GM12878 (cell line): ENCODE data around the gene SUPT7L. TPM values are rescaled to one million over a fixed set of nuclear protein-coding genes. Genes with fewer than 3 reads are reported as not detected.

Experiments used
- ATAC-seq: fragments of 200-7000 bp; cut with Tn5 transposase; 3 replicates; pipeline ENCODE4 v1.9.1; 2020; ENCODE audit warnings: mild to moderate bottlenecking, moderate library complexity
- BruUV-seq: library from RNA; stranded (reverse); fragments of 400-500 nt; replicated peaks from 2 replicates; lab custom pipeline; 2021; lab: Mats Ljungman, UMichigan
- CTCF ChIA-PET: fragments of 300-600 bp; sonication (Branson Sonifier 250); formaldehyde crosslinking; extraction: SDS; loops from one replicate; lab custom pipeline; 2021; ENCODE audit warnings: inconsistent platforms; lab: Yijun Ruan, JAX
- POLR2A ChIA-PET: fragments of 350-600 bp; formaldehyde crosslinking; extraction: SDS; loops from one replicate; lab custom pipeline; 2021; ENCODE audit warnings: inconsistent platforms; lab: Charles Lee
- RAD21 ChIA-PET: fragments of 300-600 bp; sonication (Branson Sonifier 250); formaldehyde crosslinking; loops from one replicate; lab custom pipeline; 2023; ENCODE audit warnings: antibody characterized with exemption; ENCODE audit not compliant: unreplicated experiment; lab: Charles Lee
- SMC1A ChIA-PET: fragments of 300-600 bp; sonication (Branson Sonifier 250); formaldehyde crosslinking; loops from one replicate; lab custom pipeline; 2023; ENCODE audit not compliant: unreplicated experiment, uncharacterized antibody; lab: Charles Lee
- DNase-seq: peaks from one replicate; pipeline ENCODE4 v3.0.0-alpha.2; 2011; ENCODE audit warnings: low read depth, low spot score
- FAIRE-seq: peaks from 3 replicates; lab custom pipeline; 2011; peaks lifted over from hg19 to GRCh38; lab: Jason Lieb, UNC
- H2AFZ ChIP-seq: 2 replicates; pipeline ENCODE4 v1.6.0; 2011; ENCODE audit warnings: low read depth, low read length, control low read depth; ENCODE audit not compliant: control insufficient read depth
- H3K27ac ChIP-seq: 2 replicates; pipeline ENCODE4 v1.5.1; 2011; ENCODE audit warnings: control low read depth; ENCODE audit not compliant: control insufficient read depth, insufficient read depth
- H3K27me3 ChIP-seq, 2 experiments: replicated peaks in 1 of 2; 2 replicates each; pipeline versions ENCODE4 v1.6.0 to v1.6.1; 2011; ENCODE audit warnings: low read length in 1 of 2; ENCODE audit not compliant: control insufficient read depth in 2 of 2, insufficient read depth in 2 of 2
- H3K36me3 ChIP-seq, 2 experiments: 2 replicates each; pipeline ENCODE4 v1.5.1; 2011; ENCODE audit warnings: low read length in 1 of 2; ENCODE audit not compliant: control insufficient read depth in 2 of 2, insufficient read depth in 2 of 2
- H3K4me1 ChIP-seq: 2 replicates; pipeline ENCODE4 v1.6.1; 2011; ENCODE audit warnings: mild to moderate bottlenecking, low read length, moderate library complexity, mixed read lengths; ENCODE audit not compliant: control insufficient read depth, insufficient read depth
- H3K4me2 ChIP-seq: 2 replicates; pipeline ENCODE4 v1.6.0; 2011; ENCODE audit warnings: control low read depth; ENCODE audit not compliant: control insufficient read depth, insufficient read depth
- H3K4me3 ChIP-seq: fragments of 200-600 bp; sonication (generic); 2 replicates; pipeline ENCODE4 v1.5.1; 2016
- H3K79me2 ChIP-seq: 2 replicates; pipeline ENCODE4 v1.6.0; 2011; ENCODE audit warnings: low read length; ENCODE audit not compliant: control insufficient read depth, insufficient read depth
- H3K9ac ChIP-seq: 2 replicates; pipeline ENCODE4 v1.8.0; 2011; ENCODE audit warnings: low read length, control low read depth, mixed read lengths; ENCODE audit not compliant: control insufficient read depth, insufficient read depth
- H3K9me3 ChIP-seq: replicated peaks from 3 replicates; pipeline ENCODE4 v1.5.1; 2011; ENCODE audit warnings: mild to moderate bottlenecking, low read length; ENCODE audit not compliant: control insufficient read depth, insufficient read depth
- H4K20me1 ChIP-seq: 2 replicates; pipeline ENCODE4 v1.6.0; 2011; ENCODE audit not compliant: control insufficient read depth, insufficient read depth
- ASH2L ChIP-seq: fragments of 300-600, 200-600 bp; sonication (generic); IDR thresholded peaks from 2 replicates; pipeline ENCODE4 v1.6.1; 2017; ENCODE audit warnings: low read depth, mild to moderate bottlenecking, borderline replicate concordance
- BACH1 ChIP-seq: fragments of 450-650 bp; IDR thresholded peaks from 2 replicates; pipeline ENCODE4 v1.6.1; 2017; ENCODE audit warnings: mild to moderate bottlenecking, borderline replicate concordance
- HCFC1 ChIP-seq: fragments of 150-350 bp; IDR thresholded peaks from 2 replicates; pipeline ENCODE4 v1.6.1; 2014; ENCODE audit warnings: low read length
- LARP7 ChIP-seq: fragments of 450-650 bp; IDR thresholded peaks from 2 replicates; pipeline ENCODE4 v1.6.1; 2017; ENCODE audit warnings: mild to moderate bottlenecking
- MEF2A ChIP-seq: IDR thresholded peaks from 2 replicates; pipeline ENCODE4 v1.6.1; 2011; ENCODE audit warnings: low read depth, mild to moderate bottlenecking, low read length, moderate library complexity; ENCODE audit not compliant: insufficient read depth
- NR2C2 ChIP-seq: IDR thresholded peaks from 2 replicates; pipeline ENCODE4 v1.6.1; 2011; ENCODE audit warnings: borderline replicate concordance, low read depth; ENCODE audit not compliant: control insufficient read depth, insufficient read length
- NR2F1 ChIP-seq: fragments of 450-650 bp; conservative IDR thresholded peaks from 2 replicates; pipeline ENCODE4 v1.6.1; 2017; ENCODE audit warnings: mild to moderate bottlenecking
- SP1 ChIP-seq: IDR thresholded peaks from one replicate; pipeline ENCODE4 v1.6.1; 2011; ENCODE audit warnings: low read depth, low read length
- TCF7 ChIP-seq: IDR thresholded peaks from 2 replicates; pipeline ENCODE4 v1.6.1; 2014; ENCODE audit warnings: antibody characterized with exemption, borderline replicate concordance
- WGBS: methylation state at CpG from one replicate; pipeline ENCODE4 v1.1.6; 2016; ENCODE audit warnings: low lambda C conversion rate; ENCODE audit not compliant: insufficient replicate concordance, insufficient coverage; ENCODE audit errors: missing lambda C conversion rate; 5-methylcytosine and 5-hydroxymethylcytosine counted together
- in situ Hi-C: fragments of 300-500 bp; cut with MboI; formaldehyde crosslinking; loops from 9 replicates; pipeline ENCODE4 v1.14.3; 2018; ENCODE audit warnings: mixed read lengths
- intact Hi-C: fragments of 100-400 bp; cut with micrococcal nuclease; formaldehyde crosslinking; loops from one replicate; pipeline ENCODE4 v1.14.2; 2022; ENCODE audit not compliant: unreplicated experiment
- polyA plus RNA-seq, 11 experiments: library from polyadenylated mRNA; depleted of rRNA in 4 of 11; unstranded in 6 of 11; stranded (reverse) in 5 of 11; fragments of >200 nt; fragmentation: Nextera tagmentation in 4 of 11; fragmentation: Illumina TruSeq in 1 of 11; extraction: Ambion mirVana in 4 of 11; extraction: Trizol in 1 of 11; gene quantifications; 1 replicate in 1 of 11; 2 replicates in 10 of 11; pipeline versions ENCODE4 v1.2.1 to v1.2.3, GENCODE V29; 2011 to 2016; ENCODE audit warnings: inconsistent platforms in 2 of 11, missing spikeins in 2 of 11, low read depth in 1 of 11
- total RNA-seq, 4 experiments: library from RNA; depleted of rRNA in 3 of 4; stranded (reverse); fragments of >200 nt in 3 of 4; fragmentation: Illumina TruSeq in 1 of 4; extraction: Trizol in 1 of 4; gene quantifications; 2 replicates each; pipeline versions ENCODE4 v1.2.1 to v1.2.3, GENCODE V29; 2013 to 2021
- TF ChIP-seq, protein P1 (sequence below): fragments of 450-650 bp; IDR thresholded peaks from 2 replicates; pipeline ENCODE4 v1.6.1; 2017; ENCODE audit warnings: mild to moderate bottlenecking, low read depth, inconsistent platforms; ENCODE audit not compliant: poor library complexity, severe bottlenecking
- TF ChIP-seq, protein P2 (sequence below): IDR thresholded peaks from 2 replicates; pipeline ENCODE4 v1.6.1; 2012; ENCODE audit warnings: low read depth, low read length, improper control_type of control experiment
- TF ChIP-seq, protein P3 (sequence below): IDR thresholded peaks from 2 replicates; pipeline ENCODE4 v1.6.1; 2011; ENCODE audit warnings: borderline replicate concordance, low read depth, mild to moderate bottlenecking, moderate library complexity, mixed read lengths, low read length; ENCODE audit not compliant: insufficient read depth; ENCODE audit errors: extremely low read length

The SUPT7L gene
- total and polyA plus RNA-seq, 10 of the 15 experiments (the other 5 are each of a cell fraction or from before 2014, with no cell fraction given): 10.2 to 43.7 (median 21.3) TPM

DNA sequence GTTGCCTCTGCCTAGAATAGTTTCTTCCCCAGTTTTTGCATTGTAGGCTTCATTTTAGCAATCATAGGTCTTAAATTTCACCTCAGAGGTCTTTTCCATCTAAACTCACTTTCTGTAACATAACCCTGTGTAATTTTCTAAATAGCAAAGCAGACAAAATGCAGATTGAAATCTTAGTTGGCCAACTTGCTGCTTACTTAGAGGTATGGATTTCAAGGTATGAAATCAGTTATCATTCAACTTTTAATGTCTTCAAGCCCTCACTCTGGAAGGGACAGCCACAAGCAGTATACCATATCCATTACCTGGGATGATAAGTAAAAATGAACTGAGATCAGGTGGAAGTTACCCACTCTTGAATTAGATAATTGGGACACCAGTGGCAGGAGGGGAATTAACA is 38.5 kb downstream of the SUPT7L start:
- in situ Hi-C loops: no loop called here
- H2AFZ ChIP-seq: no peak overlapping the region
- peaks cover 3 to 20% of the 10 kb centered on the region in 2 experiments; a peak in 3 of 4 replicates for H3K36me3 ChIP-seq
- H4K20me1 ChIP-seq: no peaks in the 10 kb centered on the region
- H3K4me1 ChIP-seq: peaks cover 6% of the 10 kb centered on the region
- CTCF ChIA-PET: no interaction called here
- TF ChIP-seq BACH1 (no peak), LARP7 (no peak), ASH2L (no peak), MEF2A (no peak)
- TF ChIP-seq, protein P1, sequence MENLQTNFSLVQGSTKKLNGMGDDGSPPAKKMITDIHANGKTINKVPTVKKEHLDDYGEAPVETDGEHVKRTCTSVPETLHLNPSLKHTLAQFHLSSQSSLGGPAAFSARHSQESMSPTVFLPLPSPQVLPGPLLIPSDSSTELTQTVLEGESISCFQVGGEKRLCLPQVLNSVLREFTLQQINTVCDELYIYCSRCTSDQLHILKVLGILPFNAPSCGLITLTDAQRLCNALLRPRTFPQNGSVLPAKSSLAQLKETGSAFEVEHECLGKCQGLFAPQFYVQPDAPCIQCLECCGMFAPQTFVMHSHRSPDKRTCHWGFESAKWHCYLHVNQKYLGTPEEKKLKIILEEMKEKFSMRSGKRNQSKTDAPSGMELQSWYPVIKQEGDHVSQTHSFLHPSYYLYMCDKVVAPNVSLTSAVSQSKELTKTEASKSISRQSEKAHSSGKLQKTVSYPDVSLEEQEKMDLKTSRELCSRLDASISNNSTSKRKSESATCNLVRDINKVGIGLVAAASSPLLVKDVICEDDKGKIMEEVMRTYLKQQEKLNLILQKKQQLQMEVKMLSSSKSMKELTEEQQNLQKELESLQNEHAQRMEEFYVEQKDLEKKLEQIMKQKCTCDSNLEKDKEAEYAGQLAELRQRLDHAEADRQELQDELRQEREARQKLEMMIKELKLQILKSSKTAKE: no peak
- FAIRE-seq: no peak
- H3K9me3 ChIP-seq: no peaks in the 10 kb centered on the region
- RAD21 ChIA-PET: no interaction called here
- H3K4me3 ChIP-seq: no peak overlapping the region
- H3K27me3 ChIP-seq: no peaks in the 10 kb centered on the region
- SMC1A ChIA-PET: interaction anchor here (0.9 kb wide), 1 partner anchor 105 kb away, joined by 3 read pairs; no protein-coding TSS in a partner anchor
- no peak overlapping the region for H3K9ac ChIP-seq
- no peak overlapping the region for H3K27ac ChIP-seq
- intact Hi-C loops: loop anchor here (5.0 kb wide), 1 partner anchor 43 kb away; the partner anchor contains the start of gene ZNF512
- BruUV-seq: no TSS peak
- no peak for ATAC-seq
- peaks cover 10% of the 10 kb centered on the region for H3K79me2 ChIP-seq
- POLR2A ChIA-PET: interaction anchor here (0.6 kb wide), 1 partner anchor 1063 kb away, joined by 7 read pairs; no protein-coding TSS in a partner anchor
- no peak overlapping the region for H3K4me2 ChIP-seq
- DNase-seq: no peak

DNA sequence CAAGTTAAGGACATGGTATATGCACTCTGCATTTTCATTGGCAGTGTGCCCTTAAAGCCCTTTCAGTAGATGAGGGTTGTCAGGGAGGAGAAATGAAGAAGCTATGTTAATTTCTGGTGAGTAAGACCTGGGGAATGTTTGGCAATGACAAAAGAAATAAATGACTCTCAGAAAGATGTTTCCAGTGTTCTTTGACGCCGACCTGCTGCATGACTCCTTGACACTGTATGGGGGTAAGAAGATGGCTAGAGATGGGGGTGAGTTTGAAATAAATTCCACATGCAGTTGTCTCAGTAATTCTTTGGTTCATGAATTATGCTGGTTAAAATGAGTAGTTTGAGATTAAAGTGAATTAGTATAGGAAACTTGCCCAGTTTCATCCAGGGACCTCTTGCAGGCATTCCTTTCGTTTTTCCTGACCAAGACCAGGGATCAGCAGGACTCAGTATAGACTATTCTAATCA is 40.5 kb downstream of the SUPT7L start:
- Histone ChIP-seq H3K27ac (no peak overlapping the region), H3K27me3 (no peaks in the 10 kb centered on the region), H2AFZ (no peak overlapping the region), H3K4me3 (no peak overlapping the region), H3K9me3 (no peaks in the 10 kb centered on the region), H4K20me1 (no peaks in the 10 kb centered on the region), H3K79me2 (no peaks in the 10 kb centered on the region), H3K4me2 (no peak overlapping the region), H3K9ac (no peak overlapping the region), H3K4me1 (no peaks in the 10 kb centered on the region; the same call in 1 of the 2 replicates), H3K36me3 (peaks cover 3 to 29% of the 10 kb centered on the region in 2 experiments; a peak in 3 of 4 replicates)
- POLR2A ChIA-PET: no interaction called here
- BruUV-seq: no TSS peak
- SMC1A ChIA-PET: no interaction called here
- no peak for FAIRE-seq
- ATAC-seq: no peak
- no peak for DNase-seq
- intact Hi-C loops: no loop called here
- 63% methylated on average over 3 of the region's 3 CpGs for WGBS
- in situ Hi-C loops: no loop called here
- RAD21 ChIA-PET: no interaction called here
- CTCF ChIA-PET: interaction anchor here (1.1 kb wide), 1 partner anchor 167 kb away, joined by 3 read pairs; no protein-coding TSS in a partner anchor
- TF ChIP-seq BACH1: no peak
- no peak for TF ChIP-seq NR2C2
- no peak for TF ChIP-seq HCFC1
- TF ChIP-seq, protein P2, sequence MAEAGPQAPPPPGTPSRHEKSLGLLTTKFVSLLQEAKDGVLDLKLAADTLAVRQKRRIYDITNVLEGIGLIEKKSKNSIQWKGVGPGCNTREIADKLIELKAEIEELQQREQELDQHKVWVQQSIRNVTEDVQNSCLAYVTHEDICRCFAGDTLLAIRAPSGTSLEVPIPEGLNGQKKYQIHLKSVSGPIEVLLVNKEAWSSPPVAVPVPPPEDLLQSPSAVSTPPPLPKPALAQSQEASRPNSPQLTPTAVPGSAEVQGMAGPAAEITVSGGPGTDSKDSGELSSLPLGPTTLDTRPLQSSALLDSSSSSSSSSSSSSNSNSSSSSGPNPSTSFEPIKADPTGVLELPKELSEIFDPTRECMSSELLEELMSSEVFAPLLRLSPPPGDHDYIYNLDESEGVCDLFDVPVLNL: no peak
- TF ChIP-seq, protein P3, sequence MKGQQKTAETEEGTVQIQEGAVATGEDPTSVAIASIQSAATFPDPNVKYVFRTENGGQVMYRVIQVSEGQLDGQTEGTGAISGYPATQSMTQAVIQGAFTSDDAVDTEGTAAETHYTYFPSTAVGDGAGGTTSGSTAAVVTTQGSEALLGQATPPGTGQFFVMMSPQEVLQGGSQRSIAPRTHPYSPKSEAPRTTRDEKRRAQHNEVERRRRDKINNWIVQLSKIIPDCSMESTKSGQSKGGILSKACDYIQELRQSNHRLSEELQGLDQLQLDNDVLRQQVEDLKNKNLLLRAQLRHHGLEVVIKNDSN: no peak
- no peak for TF ChIP-seq TCF7
- no peak for TF ChIP-seq NR2F1
- no peak for TF ChIP-seq SP1
